Naive thymus-derived CD4-positive, alpha-beta T cell (primary cell): Measurements from ENCODE around the gene ARMC3. TPM values are rescaled to one million over a fixed set of nuclear protein-coding genes. Genes with fewer than 3 reads are reported as not detected.

Experiments
- ATAC-seq: fragments of 150-1000 bp; cut with Tn5 transposase; 2 replicates; pipeline ENCODE4 v1.10.0; 2021; ENCODE audit warnings: mild to moderate bottlenecking, moderate library complexity
- CTCF ChIA-PET: fragments of 350-600 bp; sonication (Branson Sonifier 250); formaldehyde crosslinking; loops from one replicate; lab custom pipeline; 2021; ENCODE audit warnings: antibody characterized with exemption; lab: Charles Lee
- POLR2A ChIA-PET: fragments of 350-600 bp; sonication (Branson Sonifier 250); formaldehyde crosslinking; loops from one replicate; lab custom pipeline; 2021; ENCODE audit warnings: antibody characterized with exemption, inconsistent platforms; lab: Charles Lee
- DNase-seq, 9 donors: peaks; one replicate each; pipeline versions ENCODE4 v3.0.0 to v3.0.0-alpha.2; 2020 to 2022; ENCODE audit warnings: mixed read lengths in 1 of 9
- H3K27ac ChIP-seq: one replicate; pipeline ENCODE4 v1.7.0; 2013; ENCODE audit warnings: mild to moderate bottlenecking, low read depth, low read length, moderate library complexity
- H3K27me3 ChIP-seq, 2 donors: one replicate each; pipeline ENCODE4 v1.7.0; 2013; ENCODE audit warnings: low read length in 2 of 2, mild to moderate bottlenecking in 2 of 2, moderate library complexity in 2 of 2; ENCODE audit not compliant: control insufficient read depth in 2 of 2, insufficient read depth in 2 of 2
- H3K36me3 ChIP-seq, 3 experiments: 1 replicate in 2 of 3; 2 replicates in 1 of 3; pipeline ENCODE4 v1.7.0; 2013; ENCODE audit warnings: low read length in 3 of 3, mild to moderate bottlenecking in 3 of 3, moderate library complexity in 1 of 3; ENCODE audit not compliant: insufficient read depth in 3 of 3, control insufficient read depth in 2 of 3
- H3K4me1 ChIP-seq, 2 donors: one replicate each; pipeline ENCODE4 v1.7.0; 2013; ENCODE audit warnings: low read length in 2 of 2, mild to moderate bottlenecking in 2 of 2, moderate library complexity in 1 of 2; ENCODE audit not compliant: control insufficient read depth in 2 of 2, insufficient read depth in 2 of 2
- H3K4me3 ChIP-seq: 2 replicates; pipeline ENCODE4 v1.7.0; 2013; ENCODE audit warnings: mild to moderate bottlenecking, low read length
- H3K9me3 ChIP-seq, 3 experiments: 1 replicate in 2 of 3; 2 replicates in 1 of 3; pipeline ENCODE4 v1.7.0; 2013; ENCODE audit warnings: low read length in 3 of 3; ENCODE audit not compliant: control insufficient read depth in 2 of 3
- H3K27ac Mint-ChIP-seq, 9 donors: one replicate each; pipeline ENCODE4 v1.8.0; 2020 to 2022; ENCODE audit warnings: mixed read lengths in 9 of 9, mild to moderate bottlenecking in 8 of 9, moderate library complexity in 5 of 9, inconsistent platforms in 2 of 9
- H3K27me3 Mint-ChIP-seq, 5 donors: one replicate each; pipeline ENCODE4 v1.8.0; 2021 to 2022; ENCODE audit warnings: mixed read lengths in 5 of 5, mild to moderate bottlenecking in 1 of 5
- H3K36me3 Mint-ChIP-seq, 5 donors: one replicate each; pipeline ENCODE4 v1.8.0; 2020 to 2022; ENCODE audit warnings: mixed read lengths in 5 of 5, mild to moderate bottlenecking in 3 of 5, inconsistent platforms in 1 of 5
- H3K4me1 Mint-ChIP-seq, 7 donors: one replicate each; pipeline ENCODE4 v1.8.0; 2020 to 2022; ENCODE audit warnings: mixed read lengths in 7 of 7, mild to moderate bottlenecking in 3 of 7, inconsistent platforms in 1 of 7
- H3K4me3 Mint-ChIP-seq, 10 donors: one replicate each; pipeline ENCODE4 v1.8.0; 2020 to 2022; ENCODE audit warnings: mild to moderate bottlenecking in 10 of 10, mixed read lengths in 10 of 10, moderate library complexity in 6 of 10, inconsistent platforms in 2 of 10
- H3K9me3 Mint-ChIP-seq, 11 donors: one replicate each; pipeline ENCODE4 v1.8.0; 2020 to 2022; ENCODE audit warnings: mixed read lengths in 11 of 11, mild to moderate bottlenecking in 4 of 11, inconsistent platforms in 1 of 11, moderate library complexity in 1 of 11
- intact Hi-C, 2 donors: fragments of 100-400 bp; cut with micrococcal nuclease; formaldehyde crosslinking; loops; one replicate each; pipeline ENCODE4 v1.15.1; 2023
- polyA plus RNA-seq, 2 donors: library from polyadenylated mRNA; unstranded; fragments of 300-500 nt; fragmentation: Illumina TruSeq; gene quantifications; one replicate each; pipeline ENCODE4 v1.2.3, GENCODE V29; 2021
- total RNA-seq, 6 experiments: library from RNA in 5 of 6; stranded (reverse) in 5 of 6; gene quantifications; 1 replicate in 5 of 6; 2 replicates in 1 of 6; pipeline ENCODE4 v1.2.3 and lab custom pipeline; 2021 to 2026

ARMC3 gene
- total and polyA plus RNA-seq, 7 experiments from 2014 or later = not detected

GRCh38 chr10:23040002-23040401 lies 112.1 kb downstream of the ARMC3 start:
- ChIA-PET POLR2A (no interaction called here), CTCF (interaction anchor here (0.6 to 1.2 kb wide), 2 partner anchors 23 to 27 kb away, joined by 3 read pairs; no protein-coding TSS in a partner anchor)
- H3K4me1 Mint-ChIP-seq = no peaks in the 10 kb centered on the region

DNA sequence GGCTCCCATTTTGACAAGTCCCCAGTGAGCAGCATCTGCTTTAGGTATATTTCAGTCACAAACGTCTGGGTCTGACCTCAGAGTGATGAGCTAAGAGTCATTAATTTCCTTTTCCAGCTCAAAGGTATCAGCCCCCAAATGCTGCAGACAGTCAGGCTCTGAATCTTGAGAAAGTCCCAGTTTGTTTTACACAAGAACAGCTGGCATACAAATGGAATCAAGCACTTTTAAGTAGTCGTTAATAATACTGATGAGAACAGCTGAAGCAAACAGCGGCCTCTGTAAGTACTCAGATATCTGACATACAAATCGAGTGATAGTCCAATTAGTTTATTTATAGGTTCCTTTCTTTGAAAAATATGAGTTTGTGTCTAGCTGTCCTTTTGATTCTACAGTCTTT lies 118.2 kb downstream of the ARMC3 start:
- Mint-ChIP-seq H3K4me3 (no peak overlapping the region), H3K4me1 (no peaks in the 10 kb centered on the region), H3K27me3 (peaks cover 7 to 29% (median 13%) of the 10 kb centered on the region in 5 donors), H3K36me3 (no peaks in the 10 kb centered on the region), H3K27ac (no peak overlapping the region), H3K9me3 (peaks cover 0 to 4% (median 0%) of the 10 kb centered on the region in 11 donors)
- H3K9me3 ChIP-seq = no peaks in the 10 kb centered on the region
- POLR2A ChIA-PET = no interaction called here
- CTCF ChIA-PET = no interaction called here
- no peaks in the 10 kb centered on the region for H3K4me1 ChIP-seq
- DNase-seq (no peak), ATAC-seq (no peak)
- H3K27ac ChIP-seq = no peak overlapping the region
- H3K4me3 ChIP-seq = no peak overlapping the region
- H3K36me3 ChIP-seq = no peaks in the 10 kb centered on the region
- no peaks in the 10 kb centered on the region for H3K27me3 ChIP-seq
- intact Hi-C loops = no loop called here

More at GRCh38 chr10:23040002-23040401, 112.1 kb downstream of the ARMC3 start:
- no peak for DNase-seq
- ATAC-seq = no peak
- Mint-ChIP-seq H3K4me3 (no peak overlapping the region), H3K9me3 (peaks cover 0 to 13% (median 3%) of the 10 kb centered on the region in 11 donors), H3K27me3 (peaks cover 5 to 45% (median 25%) of the 10 kb centered on the region in 5 donors), H3K36me3 (peaks cover 0 to 5% (median 0%) of the 10 kb centered on the region in 5 donors), H3K27ac (no peak overlapping the region)
- Histone ChIP-seq H3K4me1 (no peaks in the 10 kb centered on the region), H3K27me3 (no peaks in the 10 kb centered on the region), H3K27ac (no peak overlapping the region), H3K36me3 (no peaks in the 10 kb centered on the region), H3K4me3 (no peak overlapping the region), H3K9me3 (no peaks in the 10 kb centered on the region)
- intact Hi-C loops = no loop called here

- no peaks in the 10 kb centered on the region for H3K27me3 ChIP-seq
- H3K9me3 ChIP-seq = no peaks in the 10 kb centered on the region
- no peaks in the 10 kb centered on the region for H3K4me1 ChIP-seq
- no peak overlapping the region for H3K27ac ChIP-seq
- Mint-ChIP-seq H3K36me3 (no peaks in the 10 kb centered on the region), H3K4me3 (no peak overlapping the region), H3K4me1 (no peaks in the 10 kb centered on the region), H3K27ac (no peak overlapping the region), H3K9me3 (peaks cover 0 to 4% (median 0%) of the 10 kb centered on the region in 11 donors), H3K27me3 (peaks cover 9 to 33% (median 17%) of the 10 kb centered on the region in 5 donors)
- no peaks in the 10 kb centered on the region for H3K36me3 ChIP-seq
- intact Hi-C loops = no loop called here
- ChIA-PET POLR2A (no interaction called here), CTCF (interaction anchor here (0.8 kb wide), 1 partner anchor 52 kb away, joined by 4 read pairs; no protein-coding TSS in a partner anchor)
- H3K4me3 ChIP-seq = no peak overlapping the region
- DNase-seq = no peak
- no peak for ATAC-seq
Measured at GRCh38 chr10:23047201-23048050, 119.6 kb downstream of the ARMC3 start.

DNA sequence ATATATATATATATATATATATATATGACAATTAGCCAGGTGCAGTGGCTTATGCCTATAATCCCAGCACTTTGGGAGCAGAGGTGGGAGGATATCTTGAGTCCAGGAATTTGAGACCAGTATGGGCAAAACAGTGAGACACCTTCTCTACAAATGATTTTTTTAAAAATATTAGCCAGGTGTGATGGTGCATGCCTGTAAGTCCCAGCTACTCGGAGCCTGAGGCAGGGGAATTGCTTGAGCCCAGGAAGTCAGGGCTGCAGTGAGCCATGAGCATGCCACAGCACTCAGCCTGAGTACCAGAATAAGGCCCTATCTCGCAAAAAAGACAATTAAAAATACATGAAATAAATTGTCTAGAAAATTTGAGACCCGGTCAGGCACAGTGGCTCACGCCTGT lies 120.3 kb downstream of the ARMC3 start:
- Histone ChIP-seq H3K27ac (no peak overlapping the region), H3K36me3 (no peaks in the 10 kb centered on the region), H3K4me1 (no peaks in the 10 kb centered on the region), H3K27me3 (no peaks in the 10 kb centered on the region), H3K4me3 (no peak overlapping the region), H3K9me3 (no peaks in the 10 kb centered on the region)
- H3K9me3 Mint-ChIP-seq = peaks cover 0 to 1% (median 0%) of the 10 kb centered on the region in 11 donors
- H3K36me3 Mint-ChIP-seq = no peaks in the 10 kb centered on the region
- ChIA-PET CTCF (no interaction called here), POLR2A (interaction anchor here (0.6 kb wide), 1 partner anchor 28 kb away, joined by 5 read pairs; no protein-coding TSS in a partner anchor)
- no peak for ATAC-seq
- intact Hi-C loops = no loop called here
- no peak overlapping the region for H3K27ac Mint-ChIP-seq
- H3K4me3 Mint-ChIP-seq = no peak overlapping the region
- H3K27me3 Mint-ChIP-seq = peaks cover 9 to 32% (median 16%) of the 10 kb centered on the region in 5 donors
- no peak for DNase-seq
- H3K4me1 Mint-ChIP-seq = no peaks in the 10 kb centered on the region

GRCh38 chr10:23051278-23051677 lies 123.4 kb downstream of the ARMC3 start:
- Histone ChIP-seq H3K9me3 (no peaks in the 10 kb centered on the region), H3K4me1 (no peaks in the 10 kb centered on the region), H3K27me3 (no peaks in the 10 kb centered on the region), H3K27ac (no peak overlapping the region), H3K36me3 (no peaks in the 10 kb centered on the region), H3K4me3 (no peak overlapping the region)
- POLR2A ChIA-PET = no interaction called here
- Mint-ChIP-seq H3K27me3 (peaks cover 12 to 29% (median 16%) of the 10 kb centered on the region in 5 donors), H3K36me3 (no peaks in the 10 kb centered on the region), H3K9me3 (no peaks in the 10 kb centered on the region), H3K27ac (no peak overlapping the region), H3K4me3 (no peak overlapping the region), H3K4me1 (no peaks in the 10 kb centered on the region)
- CTCF ChIA-PET = no interaction called here
- DNase-seq = no peak
- intact Hi-C loops = no loop called here
- no peak for ATAC-seq

DNA sequence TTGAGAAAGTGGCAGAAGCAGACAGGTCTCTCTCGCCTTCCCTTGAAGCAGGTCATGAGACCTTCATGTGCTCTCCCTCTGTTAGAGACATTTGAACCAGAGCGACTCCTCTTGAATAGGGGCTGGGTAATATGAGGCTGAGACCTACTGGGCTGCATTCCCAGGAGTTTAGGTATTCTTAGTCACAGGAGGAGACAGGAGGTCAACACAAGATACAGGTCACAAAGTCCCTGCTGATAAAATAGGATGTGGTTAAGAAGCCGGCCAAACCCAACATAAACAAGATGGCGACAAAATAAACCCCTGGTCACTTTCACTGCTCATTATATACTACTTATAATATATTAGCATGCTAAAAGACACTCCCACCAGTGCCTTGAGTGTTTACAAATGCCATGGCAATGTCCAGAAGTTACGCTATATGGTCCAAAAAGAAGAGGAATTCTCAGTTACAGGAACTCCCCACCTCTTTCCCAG lies 124.0 kb downstream of the ARMC3 start:
- no peak overlapping the region for H3K27ac ChIP-seq
- no peak overlapping the region for H3K4me3 Mint-ChIP-seq
- no peak overlapping the region for H3K27ac Mint-ChIP-seq
- H3K27me3 Mint-ChIP-seq = peaks cover 16 to 31% (median 21%) of the 10 kb centered on the region in 5 donors
- intact Hi-C loops = no loop called here
- DNase-seq = no peak
- H3K36me3 ChIP-seq = no peaks in the 10 kb centered on the region
- no peaks in the 10 kb centered on the region for H3K4me1 Mint-ChIP-seq
- H3K9me3 Mint-ChIP-seq = no peaks in the 10 kb centered on the region
- ATAC-seq = no peak
- no peaks in the 10 kb centered on the region for H3K27me3 ChIP-seq
- no peaks in the 10 kb centered on the region for H3K36me3 Mint-ChIP-seq
- ChIA-PET POLR2A (no interaction called here), CTCF (no interaction called here)
- no peaks in the 10 kb centered on the region for H3K9me3 ChIP-seq
- H3K4me3 ChIP-seq = no peak overlapping the region
- no peaks in the 10 kb centered on the region for H3K4me1 ChIP-seq
